ENCODE data around the gene ZNF500.
"Not testable (repeated sequence)": the region's sequence is repeated elsewhere in the genome, so short reads cannot be mapped to it uniquely, and the experiment has no call there.

ZNF500 gene

DNA sequence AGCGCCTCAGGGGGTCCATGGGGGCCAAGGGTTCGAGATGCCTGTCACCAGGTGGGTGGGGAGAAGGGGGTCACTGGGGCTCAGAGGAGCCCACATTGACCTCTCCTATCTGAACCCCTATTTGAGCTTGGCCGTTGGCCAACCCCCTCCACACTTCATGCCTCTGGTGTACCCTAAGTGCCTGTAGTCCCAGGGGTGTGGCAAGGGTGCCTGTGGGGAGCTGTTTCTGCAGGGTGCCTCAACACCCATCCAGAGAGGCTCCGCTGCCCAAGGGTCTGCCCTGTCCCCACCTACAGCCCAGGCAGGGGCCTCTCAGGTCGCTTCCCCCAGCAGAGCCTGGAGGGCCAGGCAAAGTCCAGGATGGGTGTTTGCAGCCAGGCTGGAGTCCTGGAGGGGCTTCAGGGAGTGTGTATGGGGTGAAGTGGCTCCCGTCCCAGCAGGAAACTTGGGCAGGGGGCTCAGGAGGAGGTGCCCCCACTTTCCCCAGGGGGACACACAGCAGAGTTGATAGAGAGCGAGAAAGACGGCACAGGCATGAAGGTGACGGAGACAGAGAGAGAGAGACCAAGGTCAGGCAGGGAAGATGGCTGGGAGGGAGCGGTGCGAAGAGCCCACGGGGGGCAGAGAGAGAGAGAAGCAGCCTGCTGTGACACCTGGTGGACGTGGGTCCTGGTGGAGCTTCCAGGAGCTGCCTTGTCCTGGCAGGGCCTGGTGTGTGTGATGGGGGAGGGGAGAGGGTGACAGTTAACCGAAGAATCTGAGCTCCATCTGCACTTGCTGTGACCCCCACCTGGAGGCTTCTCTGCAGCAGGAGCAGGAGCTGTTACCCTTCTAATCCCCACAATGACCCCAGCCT, 20.9 kb upstream of the ZNF500 start, which contains the start of gene SEPTIN12:
Gene SEPTIN12, minus strand, starts transcription at position 719 of the 856 bp plus-strand sequence. Its CDS starts 700 bp downstream, at position 19.
- ATAC-seq = peak; percentile 46
- no peaks in the 10 kb centered on the region for H3K4me1 Mint-ChIP-seq
- no peak within 1 kb of the TSS for H3K27ac Mint-ChIP-seq
- DNase-seq = no peak
- H3K4me3 Mint-ChIP-seq = no peak within 1 kb of the TSS
- peaks cover 1% of the 10 kb centered on the region for H3K27me3 Mint-ChIP-seq
- H3K36me3 Mint-ChIP-seq (ENCODE audit: low read depth) = no peaks in the 10 kb centered on the region
- H3K9me3 Mint-ChIP-seq = no peaks in the 10 kb centered on the region

DNA sequence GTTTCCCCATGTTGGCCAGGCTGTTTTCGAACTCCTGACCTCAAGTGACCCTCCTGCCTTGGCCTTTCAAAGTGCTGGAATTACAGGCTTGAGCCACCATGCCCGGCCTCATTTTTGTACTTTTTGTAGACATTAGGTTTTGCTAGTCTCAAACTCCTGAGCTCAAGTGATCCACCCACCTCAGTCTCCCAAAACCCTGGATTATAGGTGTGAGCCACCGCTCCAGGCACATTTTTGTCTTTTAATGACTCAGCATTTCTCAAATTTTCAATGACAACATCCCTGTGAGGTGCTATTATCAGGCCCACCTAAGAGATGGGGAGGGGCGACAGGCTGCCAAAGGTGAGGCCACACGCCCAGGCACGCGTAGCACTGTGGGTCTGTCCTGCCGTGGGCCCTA, 20.1 kb upstream of the ZNF500 start:
- Mint-ChIP-seq H3K36me3 (ENCODE audit: low read depth) (no peaks in the 10 kb centered on the region), H3K4me1 (no peaks in the 10 kb centered on the region), H3K27me3 (peaks cover 1% of the 10 kb centered on the region), H3K27ac (no peak overlapping the region), H3K4me3 (no peak overlapping the region), H3K9me3 (no peaks in the 10 kb centered on the region)
- no peak for DNase-seq
- ATAC-seq = no peak

DNA sequence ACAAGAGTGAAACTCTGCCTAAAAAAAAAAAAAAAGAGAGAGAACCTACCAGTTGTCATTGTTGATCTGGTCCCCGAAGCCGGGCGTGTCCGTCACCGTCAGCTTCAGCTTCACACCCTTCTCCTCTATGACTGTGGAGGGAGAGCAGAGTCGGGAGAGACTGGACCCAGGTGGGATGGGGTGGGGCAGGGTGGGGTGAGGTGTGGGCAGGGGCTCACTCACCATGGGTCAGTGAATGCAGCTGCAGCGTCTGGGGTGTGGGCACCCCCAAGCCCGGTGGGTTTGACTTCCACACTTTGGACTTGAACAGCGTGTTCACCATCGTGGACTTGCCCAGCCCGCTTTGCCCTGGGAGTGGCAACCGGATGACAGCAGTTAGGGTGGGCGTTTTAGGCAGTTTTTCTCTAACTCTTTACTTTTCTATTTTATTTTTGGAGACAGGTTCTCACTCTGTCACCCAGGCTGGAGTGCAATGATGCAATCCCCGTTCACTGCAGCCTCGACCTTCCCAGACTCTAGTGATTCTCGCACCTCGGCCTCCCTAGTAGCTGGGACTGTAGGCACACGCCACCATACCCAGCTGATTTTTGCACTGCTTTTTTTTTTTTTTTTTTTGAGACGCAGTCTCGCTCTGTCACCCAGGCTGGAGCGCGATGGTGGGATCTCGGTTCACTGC, 18.9 kb upstream of the ZNF500 start:
- H3K4me3 Mint-ChIP-seq = no peak overlapping the region
- H3K4me1 Mint-ChIP-seq = no peaks in the 10 kb centered on the region
- peaks cover 1% of the 10 kb centered on the region for H3K27me3 Mint-ChIP-seq
- DNase-seq (no peak), ATAC-seq (no peak)
- H3K27ac Mint-ChIP-seq = no peak overlapping the region
- no peaks in the 10 kb centered on the region for H3K9me3 Mint-ChIP-seq
- H3K36me3 Mint-ChIP-seq (ENCODE audit: low read depth) = no peaks in the 10 kb centered on the region

DNA sequence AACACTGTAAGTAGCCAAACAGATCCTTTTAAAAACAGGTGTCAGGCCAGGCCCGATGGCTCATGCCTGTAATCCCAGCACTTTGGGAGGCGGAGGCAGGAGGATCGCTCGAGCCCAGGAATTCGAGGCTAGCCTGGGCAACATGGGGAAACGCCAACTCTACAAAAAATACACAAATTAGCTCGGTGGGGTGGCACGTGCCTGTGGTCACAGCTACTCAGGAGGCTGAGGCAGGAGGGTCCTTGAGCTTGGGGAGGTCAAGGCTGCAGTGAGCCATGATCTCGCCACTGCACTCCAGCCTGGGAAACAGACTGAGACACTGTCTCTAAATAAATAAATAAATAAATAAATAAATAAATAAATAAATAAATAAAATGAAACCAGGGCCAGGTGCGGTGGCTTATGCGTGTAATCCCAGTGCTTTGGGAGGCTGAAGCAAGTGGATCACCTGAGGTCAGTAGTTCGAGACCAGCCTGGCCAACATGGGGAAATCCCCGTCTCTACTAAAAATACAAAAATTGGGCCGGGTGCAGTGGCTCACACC, 17.6 kb upstream of the ZNF500 start:
- H3K36me3 Mint-ChIP-seq (ENCODE audit: low read depth); H3K9me3 Mint-ChIP-seq; ATAC-seq; H3K27ac Mint-ChIP-seq; H3K4me3 Mint-ChIP-seq; DNase-seq; H3K27me3 Mint-ChIP-seq; H3K4me1 Mint-ChIP-seq: not testable (repeated sequence)

DNA sequence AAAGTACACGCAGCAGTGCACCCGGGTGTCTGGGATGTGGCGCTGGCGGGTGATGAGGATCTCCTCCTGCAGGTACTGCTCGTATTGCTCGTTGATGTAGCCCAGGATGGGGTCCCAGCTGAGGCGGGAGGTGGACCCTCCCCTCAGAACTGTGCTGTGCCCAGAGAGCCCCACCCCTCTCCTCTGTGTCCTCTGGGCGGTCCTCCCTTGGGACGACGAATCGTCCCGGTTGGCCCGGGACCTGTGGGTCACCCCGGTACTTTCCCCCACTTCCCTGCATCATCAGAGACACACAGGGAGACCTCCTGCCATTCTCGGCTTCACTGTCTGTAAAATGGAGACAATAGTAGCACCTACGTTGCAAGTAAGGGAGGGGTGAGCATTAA, 17.0 kb upstream of the ZNF500 start:
- Mint-ChIP-seq H3K4me3 (no peak overlapping the region), H3K9me3 (no peaks in the 10 kb centered on the region), H3K4me1 (no peaks in the 10 kb centered on the region), H3K27me3 (no peaks in the 10 kb centered on the region), H3K36me3 (ENCODE audit: low read depth) (no peaks in the 10 kb centered on the region), H3K27ac (no peak overlapping the region)
- no peak for ATAC-seq
- DNase-seq = no peak

DNA sequence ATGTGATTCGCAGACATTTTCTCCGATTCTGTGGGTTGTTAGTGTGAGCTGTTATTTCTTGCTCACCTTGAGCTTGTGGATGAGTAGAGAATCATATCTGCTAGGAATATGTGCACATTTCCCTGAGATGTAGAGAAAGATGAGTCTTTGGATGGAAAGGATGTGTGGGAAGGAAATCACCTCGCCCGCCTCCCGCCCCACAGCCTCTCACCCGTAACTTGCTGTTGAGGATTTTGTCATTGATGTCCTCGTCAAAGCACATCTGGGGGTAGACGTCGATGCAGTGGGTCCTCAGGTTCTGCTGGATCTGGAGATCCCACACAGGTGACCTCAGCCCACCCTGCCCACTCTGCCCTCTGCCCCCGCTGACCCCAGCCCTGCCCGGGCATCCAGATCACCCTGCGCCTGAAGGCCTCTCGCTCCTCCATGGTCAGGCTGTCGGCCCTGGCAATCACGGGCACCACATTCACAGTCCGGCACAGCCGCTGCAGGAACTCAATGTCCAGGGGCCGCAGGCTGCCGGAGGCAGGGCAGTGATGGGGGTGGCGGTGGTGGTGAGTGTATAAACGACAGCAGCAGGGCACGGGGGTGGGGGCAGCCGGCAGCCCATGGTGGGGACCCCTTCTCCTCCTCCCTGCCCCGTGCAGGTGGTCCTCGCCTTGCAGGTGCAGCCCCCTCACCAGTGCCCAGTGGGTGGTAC, 16.4 kb upstream of the ZNF500 start:
- DNase-seq (no peak), ATAC-seq (no peak)
- Mint-ChIP-seq H3K9me3 (no peaks in the 10 kb centered on the region), H3K4me3 (no peak overlapping the region), H3K4me1 (no peaks in the 10 kb centered on the region), H3K27me3 (no peaks in the 10 kb centered on the region), H3K36me3 (ENCODE audit: low read depth) (no peaks in the 10 kb centered on the region), H3K27ac (no peak overlapping the region)

DNA sequence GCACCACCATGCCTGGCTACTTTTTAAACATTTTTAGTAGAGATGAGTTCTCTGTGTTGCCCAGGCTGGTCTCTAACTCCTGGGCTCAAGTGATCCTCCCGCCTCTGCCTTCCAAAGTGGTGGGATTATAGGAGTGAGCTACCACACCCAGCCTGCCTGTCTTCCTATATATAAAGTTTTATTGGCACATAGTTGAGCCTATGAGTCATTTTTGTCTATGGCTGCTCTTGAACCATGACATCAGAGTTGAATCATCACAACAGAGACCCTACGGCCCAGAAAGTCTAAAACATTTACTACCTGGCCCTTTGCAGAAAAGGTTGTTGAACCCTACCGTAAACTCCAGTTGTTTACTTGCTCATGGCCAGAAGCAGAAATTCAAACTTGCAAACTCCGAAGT, 13.3 kb upstream of the ZNF500 start:
- Mint-ChIP-seq H3K4me3 (no peak overlapping the region), H3K27ac (no peak overlapping the region), H3K36me3 (ENCODE audit: low read depth) (no peaks in the 10 kb centered on the region), H3K27me3 (no peaks in the 10 kb centered on the region), H3K9me3 (no peaks in the 10 kb centered on the region), H3K4me1 (no peaks in the 10 kb centered on the region)
- ATAC-seq (no peak), DNase-seq (no peak)

DNA sequence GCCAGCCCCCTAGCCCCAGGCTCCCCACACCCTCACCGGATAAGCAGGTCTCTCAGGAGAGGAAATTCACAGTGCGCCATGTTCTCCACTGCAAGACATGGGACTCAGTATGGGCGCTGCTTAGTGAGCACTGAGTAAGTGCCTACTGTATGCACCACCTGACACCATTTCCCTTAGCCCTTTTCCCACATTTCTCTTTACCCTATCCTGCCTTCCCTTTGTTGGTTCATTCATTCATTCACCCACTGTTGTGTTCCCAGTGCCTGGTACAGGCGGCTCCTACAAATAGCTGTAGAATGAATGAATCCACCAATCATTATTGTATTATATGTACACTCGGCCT, 11.1 kb upstream of the ZNF500 start:
- ATAC-seq (no peak), DNase-seq (no peak)
- H3K27ac Mint-ChIP-seq = no peak overlapping the region

DNA sequence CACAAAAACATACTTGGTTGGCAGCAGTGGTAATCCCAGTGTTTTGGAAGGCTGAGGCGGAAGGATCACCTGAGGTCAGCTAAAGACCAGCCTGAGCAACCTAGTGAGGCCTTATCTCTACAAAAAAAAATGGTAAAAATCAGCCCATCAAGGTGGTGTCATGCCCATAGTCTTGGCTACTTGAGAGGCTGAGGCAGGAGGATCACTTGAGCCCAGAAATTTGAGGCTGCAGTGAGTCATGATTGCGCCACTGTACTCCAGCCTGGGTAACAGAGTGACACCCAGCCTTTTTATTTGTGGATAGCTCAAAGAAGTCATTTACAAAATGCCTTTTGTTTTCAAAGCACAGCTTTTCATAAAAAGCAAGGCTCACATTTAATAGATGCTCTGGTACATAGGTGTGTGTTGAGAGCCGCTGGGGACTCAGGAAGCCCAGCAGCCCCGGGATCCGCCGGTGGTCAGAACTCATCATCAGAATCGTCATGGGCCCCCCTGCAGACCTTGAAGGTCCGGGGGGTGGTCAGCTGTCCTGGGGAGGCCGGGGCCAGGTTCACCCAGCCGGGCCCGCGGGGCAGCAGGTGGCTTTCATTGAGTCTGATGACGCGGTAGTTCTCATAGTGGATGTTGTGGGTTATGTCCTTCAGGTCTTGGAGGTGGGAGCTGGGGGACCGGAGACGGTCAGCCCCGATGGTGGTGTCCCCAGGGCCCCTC, 10.5 kb upstream of the ZNF500 start:
- DNase-seq = no peak
- H3K4me3 Mint-ChIP-seq = no peak overlapping the region
- H3K27ac Mint-ChIP-seq = no peak overlapping the region
- H3K36me3 Mint-ChIP-seq (ENCODE audit: low read depth) = no peaks in the 10 kb centered on the region
- H3K27me3 Mint-ChIP-seq = no peaks in the 10 kb centered on the region
- H3K9me3 Mint-ChIP-seq = no peaks in the 10 kb centered on the region
- no peaks in the 10 kb centered on the region for H3K4me1 Mint-ChIP-seq
- no peak for ATAC-seq

More for the DNA sequence above, 11.1 kb upstream of the ZNF500 start:
- H3K4me1 Mint-ChIP-seq = no peaks in the 10 kb centered on the region
- H3K36me3 Mint-ChIP-seq (ENCODE audit: low read depth) = no peaks in the 10 kb centered on the region
- no peaks in the 10 kb centered on the region for H3K9me3 Mint-ChIP-seq
- H3K27me3 Mint-ChIP-seq = no peaks in the 10 kb centered on the region
- no peak overlapping the region for H3K4me3 Mint-ChIP-seq

DNA sequence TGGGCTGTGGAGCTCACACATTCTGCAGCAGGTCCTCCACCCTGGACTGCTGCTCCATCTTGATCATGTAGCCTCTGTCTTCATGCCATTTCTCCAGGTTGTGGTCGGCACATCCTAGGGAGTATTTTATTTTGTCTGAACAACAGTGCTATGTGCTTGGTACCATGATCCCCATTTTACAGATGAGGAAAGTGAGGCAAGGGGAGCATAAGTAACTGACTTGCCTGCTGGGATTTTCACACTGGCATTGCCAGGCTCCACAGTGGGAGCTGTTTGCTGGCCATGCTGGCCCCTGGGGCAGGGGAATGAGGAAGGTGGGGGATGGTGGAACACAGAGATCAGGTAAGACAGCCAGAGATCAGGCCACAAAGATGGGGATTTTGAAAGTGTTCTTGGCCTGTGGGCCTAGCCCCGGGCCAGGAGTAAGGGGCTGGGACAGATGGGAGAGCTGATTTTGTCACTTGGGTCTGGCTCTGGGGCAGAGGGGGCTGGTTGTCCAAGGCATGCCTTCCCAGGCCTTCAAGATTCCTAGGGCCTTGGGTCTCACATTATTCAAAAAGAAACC, 9.3 kb upstream of the ZNF500 start:
- H3K4me1 Mint-ChIP-seq = no peaks in the 10 kb centered on the region
- DNase-seq (no peak), ATAC-seq (no peak)
- H3K36me3 Mint-ChIP-seq (ENCODE audit: low read depth) = no peaks in the 10 kb centered on the region
- H3K27me3 Mint-ChIP-seq = no peaks in the 10 kb centered on the region
- H3K4me3 Mint-ChIP-seq = no peak overlapping the region
- H3K27ac Mint-ChIP-seq = no peak overlapping the region
- H3K9me3 Mint-ChIP-seq = no peaks in the 10 kb centered on the region

DNA sequence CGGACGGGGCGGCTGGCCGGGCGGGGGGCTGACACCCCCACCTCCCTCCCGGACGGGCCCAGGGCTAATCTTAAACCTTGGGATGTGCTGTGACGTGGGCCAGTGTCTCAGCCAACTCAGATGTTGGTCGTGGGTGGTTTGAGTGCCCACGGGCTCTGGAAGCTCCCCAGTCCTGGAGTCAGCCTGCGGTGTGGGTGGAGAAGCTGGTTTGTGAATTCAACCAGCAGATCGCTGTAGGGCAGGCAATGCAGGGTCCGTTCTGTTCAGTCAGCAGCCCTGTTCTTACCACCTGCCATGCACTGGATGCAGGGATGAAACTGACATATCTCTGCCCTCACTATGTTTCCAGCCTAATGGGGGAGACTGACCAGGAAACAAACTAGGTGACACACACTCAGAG, 8.0 kb upstream of the ZNF500 start:
- DNase-seq (no peak), ATAC-seq (no peak)
- Mint-ChIP-seq H3K4me1 (no peaks in the 10 kb centered on the region), H3K9me3 (no peaks in the 10 kb centered on the region), H3K36me3 (ENCODE audit: low read depth) (no peaks in the 10 kb centered on the region), H3K27ac (no peak overlapping the region), H3K27me3 (no peaks in the 10 kb centered on the region), H3K4me3 (no peak overlapping the region)

DNA sequence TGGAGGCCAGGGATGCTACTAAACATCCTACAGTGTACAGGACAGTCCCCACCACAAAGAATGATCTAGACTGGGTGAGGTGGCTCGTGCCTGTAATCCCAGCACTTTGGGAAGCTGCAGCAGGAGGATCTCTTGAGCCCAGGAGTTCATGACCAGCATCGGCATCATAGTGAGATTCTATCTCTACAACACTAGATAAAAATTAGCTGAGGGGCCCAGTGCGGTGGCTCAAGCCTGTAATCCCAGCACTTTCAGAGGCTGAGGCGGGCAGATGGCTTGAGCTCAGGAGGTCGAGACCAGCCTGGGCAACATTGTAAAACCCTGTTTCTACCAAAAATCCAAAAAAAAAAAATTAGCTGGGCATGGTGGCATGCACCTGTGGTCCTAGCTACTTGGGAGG, 5.4 kb upstream of the ZNF500 start:
- Mint-ChIP-seq H3K9me3 (no peaks in the 10 kb centered on the region), H3K4me1 (peaks cover 11% of the 10 kb centered on the region), H3K4me3 (no peak overlapping the region), H3K27me3 (no peaks in the 10 kb centered on the region), H3K27ac (no peak overlapping the region), H3K36me3 (ENCODE audit: low read depth) (no peaks in the 10 kb centered on the region)
- DNase-seq = no peak
- no peak for ATAC-seq

DNA sequence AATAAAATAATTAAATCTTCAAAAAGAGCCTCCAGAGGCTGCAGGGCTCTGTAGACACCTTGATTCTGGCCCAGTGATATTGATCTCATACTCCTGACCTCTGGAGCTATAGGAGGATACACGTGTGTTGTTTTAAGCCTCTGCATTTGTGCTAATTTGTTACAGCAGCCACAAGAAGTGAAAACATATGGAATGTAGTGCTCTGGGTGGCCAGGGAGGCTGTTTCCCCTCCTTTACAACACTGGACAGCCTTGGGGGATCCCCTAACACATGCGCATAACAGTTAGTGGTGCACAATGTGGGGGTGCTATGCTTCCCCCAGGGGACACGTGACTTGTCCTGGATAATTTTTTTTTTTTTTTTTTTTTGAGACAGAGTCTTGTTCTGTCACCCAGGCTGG, 4.7 kb upstream of the ZNF500 start:
- H3K4me1 Mint-ChIP-seq = peaks cover 14% of the 10 kb centered on the region
- no peak for DNase-seq
- no peak for ATAC-seq
- no peak overlapping the region for H3K27ac Mint-ChIP-seq
- no peak overlapping the region for H3K4me3 Mint-ChIP-seq
- H3K27me3 Mint-ChIP-seq = no peaks in the 10 kb centered on the region
- no peaks in the 10 kb centered on the region for H3K36me3 Mint-ChIP-seq (ENCODE audit: low read depth)
- no peaks in the 10 kb centered on the region for H3K9me3 Mint-ChIP-seq

DNA sequence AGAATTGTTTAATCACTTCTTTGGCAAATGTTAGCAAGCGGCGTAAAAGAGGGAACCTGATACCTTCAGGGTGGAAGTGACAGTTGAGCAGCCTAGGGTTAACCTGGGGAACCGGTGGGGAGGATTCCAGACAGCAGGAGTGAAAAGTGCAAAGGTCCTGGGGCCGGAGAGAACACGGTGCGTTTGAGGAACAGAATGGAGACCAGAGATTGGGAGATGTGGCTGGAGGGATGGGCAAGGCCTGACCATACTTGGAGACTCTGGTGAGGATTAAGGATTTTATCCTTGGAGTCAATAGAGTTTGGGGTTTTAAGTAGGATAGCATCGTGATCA, 2.3 kb upstream of the ZNF500 start:
- ATAC-seq (no peak), DNase-seq (no peak)
- Mint-ChIP-seq H3K4me3 (peak overlapping the region; percentile 21), H3K4me1 (peaks cover 23% of the 10 kb centered on the region), H3K9me3 (no peaks in the 10 kb centered on the region), H3K27ac (no peak overlapping the region), H3K27me3 (no peaks in the 10 kb centered on the region), H3K36me3 (ENCODE audit: low read depth) (no peaks in the 10 kb centered on the region)
